Sigmoid colon (tissue), 4 donors: ENCODE data around the gene POLG.

Experiments
- CTCF ChIP-seq, 4 experiments: fragments of 450-650 bp in 3 of 4; fragments of 200-600 bp in 1 of 4; IDR thresholded peaks; one replicate each; pipeline ENCODE4 v1.5.1; 2016 to 2019; ENCODE audit warnings: antibody characterized with exemption in 4 of 4, mild to moderate bottlenecking in 3 of 4, moderate library complexity in 2 of 4
- EP300 ChIP-seq, 4 donors: sonication (generic); formaldehyde crosslinking; IDR thresholded peaks; one replicate each; pipeline ENCODE4 v1.6.1; 2017; ENCODE audit warnings: antibody characterized with exemption in 4 of 4
- POLR2A ChIP-seq, 2 donors: fragments of 450-650 bp; IDR thresholded peaks; one replicate each; pipeline ENCODE4 v1.6.1; 2016; ENCODE audit warnings: antibody characterized with exemption in 2 of 2, mild to moderate bottlenecking in 2 of 2, moderate library complexity in 2 of 2

GRCh38 chr15:89327113-89327512, 7.5 kb downstream of the POLG start:
- no peak for TF ChIP-seq CTCF (IDR thresholded peaks at IDR 0.05)
- no peak for TF ChIP-seq POLR2A (IDR thresholded peaks at IDR 0.05)
- no peak for TF ChIP-seq EP300 (IDR thresholded peaks at IDR 0.05)
